Kidney epithelial cell (primary cell): ENCODE data around the gene PTGES2. TPM values are rescaled to one million over a fixed set of nuclear protein-coding genes. Genes with fewer than 3 reads are reported as not detected.

Source experiments
- DNase-seq: peaks from one replicate; pipeline ENCODE4 v3.0.0-alpha.2; 2010; ENCODE audit warnings: low read depth
- H3K27me3 ChIP-seq: 2 replicates; pipeline ENCODE4 v1.6.0; 2011; ENCODE audit warnings: low read length; ENCODE audit not compliant: control insufficient read depth, insufficient read depth
- H3K36me3 ChIP-seq: 2 replicates; pipeline ENCODE4 v1.5.1; 2011; ENCODE audit warnings: low read length; ENCODE audit not compliant: control insufficient read depth, insufficient read depth
- H3K4me3 ChIP-seq: 2 replicates; pipeline ENCODE4 v1.5.1; 2011; ENCODE audit warnings: low read depth, mild to moderate bottlenecking, control low read depth, low read length
- CTCF ChIP-seq: IDR thresholded peaks from 2 replicates; pipeline ENCODE4 v1.5.1; 2011; ENCODE audit warnings: mild to moderate bottlenecking, moderate library complexity, low read length, control low read depth, inconsistent platforms; ENCODE audit not compliant: insufficient read depth, poor library complexity, severe bottlenecking
- total RNA-seq: library from RNA; depleted of rRNA; stranded (reverse); fragments of >200 nt; gene quantifications from 2 replicates; pipeline ENCODE4 v1.2.3, GENCODE V29; 2015

Gene PTGES2
- total RNA-seq, 1 donor from 2014 or later = 81.2 TPM

- H3K4me3 ChIP-seq = no peak overlapping the region
- no peak for DNase-seq
- H3K27me3 ChIP-seq = no peaks in the 10 kb centered on the region
- H3K36me3 ChIP-seq = no peaks in the 10 kb centered on the region
- no peak for TF ChIP-seq CTCF
Observed at GRCh38 chr9:128070874-128071273, 56.7 kb downstream of the PTGES2 start.

Other genes starting within 250 kb of the PTGES2 start
- gene ST6GALNAC6, start 228.1 kb downstream of the PTGES2 start, total RNA-seq = 25.6 and 31.1 TPM in 2 replicates
- 21.0 and 32.5 TPM in 2 replicates for gene ST6GALNAC4, start 210.7 kb downstream of the PTGES2 start, total RNA-seq
- 3.6 and 4.2 TPM in 2 replicates for gene PIP5KL1, start 197.0 kb downstream of the PTGES2 start, total RNA-seq
- 31.8 and 33.1 TPM in 2 replicates for gene DPM2, start 189.9 kb downstream of the PTGES2 start, total RNA-seq
- 16.5 and 29.4 TPM in 2 replicates for gene EEIG1, start 146.7 kb downstream of the PTGES2 start, total RNA-seq
- gene NAIF1, start 60.4 kb downstream of the PTGES2 start, total RNA-seq = 13.6 and 14.2 TPM in 2 replicates
- 22.8 and 24.5 TPM in 2 replicates for gene SLC25A25, start 59.5 kb downstream of the PTGES2 start, total RNA-seq
- gene LCN2, start 21.7 kb upstream of the PTGES2 start, total RNA-seq = 233 and 283 TPM in 2 replicates
- gene BBLN, start 32.5 kb upstream of the PTGES2 start, total RNA-seq = 406 and 420 TPM in 2 replicates
- 56.9 and 103 TPM in 2 replicates for gene CIZ1, start 63.8 kb upstream of the PTGES2 start, total RNA-seq
- gene DNM1, start 75.7 kb upstream of the PTGES2 start, total RNA-seq = 16.2 and 20.5 TPM in 2 replicates
- 69.9 and 75.8 TPM in 2 replicates for gene GOLGA2, start 148.3 kb upstream of the PTGES2 start, total RNA-seq
- 37.4 and 45.5 TPM in 2 replicates for gene SWI5, start 148.5 kb upstream of the PTGES2 start, total RNA-seq
- gene TRUB2, start 194.7 kb upstream of the PTGES2 start, total RNA-seq = 12.7 and 24.4 TPM in 2 replicates
- gene COQ4, start 195.1 kb upstream of the PTGES2 start, total RNA-seq = 46.3 and 59.8 TPM in 2 replicates
- 39.4 and 40.3 TPM in 2 replicates for gene SLC27A4, start 212.8 kb upstream of the PTGES2 start, total RNA-seq
- 47.3 and 49.9 TPM in 2 replicates for gene URM1, start 243.6 kb upstream of the PTGES2 start, total RNA-seq